NOMO-1 treated with DMSO at 0.1 percent for 48 hours (cell line): Measurements from ENCODE around the gene BOLA1.
"Not testable (repeated sequence)": the region's sequence is repeated elsewhere in the genome, so short reads cannot be mapped to it uniquely, and the experiment has no call there.

Experiments used
- DNase-seq: peaks from one replicate; lab custom pipeline; 2025; ENCODE audit not compliant: unreplicated experiment; lab: John Stamatoyannopoulos, UW

BOLA1 gene

DNA sequence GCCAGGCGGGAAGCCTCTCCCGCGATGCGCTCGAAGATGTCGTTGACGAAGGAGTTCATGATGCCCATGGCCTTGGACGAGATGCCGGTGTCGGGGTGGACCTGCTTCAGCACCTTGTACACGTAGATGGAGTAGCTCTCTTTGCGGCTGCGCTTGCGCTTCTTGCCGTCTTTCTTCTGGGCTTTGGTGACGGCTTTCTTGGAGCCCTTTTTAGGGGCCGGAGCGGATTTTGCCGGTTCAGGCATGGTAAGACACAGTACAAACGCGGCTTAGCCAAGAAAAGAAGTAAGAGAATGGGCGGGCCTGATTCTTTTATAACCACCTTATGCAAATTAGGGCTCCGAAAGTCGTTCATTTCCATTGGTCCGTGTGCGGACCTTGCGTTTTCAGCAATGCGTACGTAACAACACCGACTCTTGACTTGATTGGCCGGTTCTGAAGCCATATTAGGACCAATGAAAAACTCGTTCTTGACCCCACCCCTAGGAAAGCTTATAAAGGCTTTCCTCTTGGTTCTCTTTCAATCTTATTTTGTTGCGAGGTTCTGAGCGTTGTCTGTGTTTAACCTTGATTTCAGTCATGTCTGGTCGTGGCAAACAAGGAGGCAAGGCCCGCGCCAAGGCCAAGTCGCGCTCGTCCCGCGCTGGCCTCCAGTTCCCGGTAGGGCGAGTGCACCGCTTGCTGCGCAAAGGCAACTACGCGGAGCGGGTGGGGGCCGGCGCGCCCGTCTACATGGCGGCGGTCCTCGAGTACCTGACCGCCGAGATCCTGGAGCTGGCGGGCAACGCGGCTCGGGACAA, 12.8 kb upstream of the BOLA1 start:
- peak; percentile 97 for DNase-seq

DNA sequence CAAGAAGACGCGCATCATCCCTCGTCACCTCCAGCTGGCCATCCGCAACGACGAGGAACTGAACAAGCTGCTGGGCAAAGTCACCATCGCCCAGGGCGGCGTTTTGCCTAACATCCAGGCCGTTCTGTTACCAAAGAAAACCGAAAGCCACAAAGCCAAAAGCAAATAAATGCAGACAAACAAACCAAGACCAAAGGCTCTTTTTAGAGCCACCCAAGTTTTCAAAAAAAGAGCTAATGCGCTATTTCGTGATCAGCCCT, 12.2 kb upstream of the BOLA1 start:
- not testable (repeated sequence) for DNase-seq

DNA sequence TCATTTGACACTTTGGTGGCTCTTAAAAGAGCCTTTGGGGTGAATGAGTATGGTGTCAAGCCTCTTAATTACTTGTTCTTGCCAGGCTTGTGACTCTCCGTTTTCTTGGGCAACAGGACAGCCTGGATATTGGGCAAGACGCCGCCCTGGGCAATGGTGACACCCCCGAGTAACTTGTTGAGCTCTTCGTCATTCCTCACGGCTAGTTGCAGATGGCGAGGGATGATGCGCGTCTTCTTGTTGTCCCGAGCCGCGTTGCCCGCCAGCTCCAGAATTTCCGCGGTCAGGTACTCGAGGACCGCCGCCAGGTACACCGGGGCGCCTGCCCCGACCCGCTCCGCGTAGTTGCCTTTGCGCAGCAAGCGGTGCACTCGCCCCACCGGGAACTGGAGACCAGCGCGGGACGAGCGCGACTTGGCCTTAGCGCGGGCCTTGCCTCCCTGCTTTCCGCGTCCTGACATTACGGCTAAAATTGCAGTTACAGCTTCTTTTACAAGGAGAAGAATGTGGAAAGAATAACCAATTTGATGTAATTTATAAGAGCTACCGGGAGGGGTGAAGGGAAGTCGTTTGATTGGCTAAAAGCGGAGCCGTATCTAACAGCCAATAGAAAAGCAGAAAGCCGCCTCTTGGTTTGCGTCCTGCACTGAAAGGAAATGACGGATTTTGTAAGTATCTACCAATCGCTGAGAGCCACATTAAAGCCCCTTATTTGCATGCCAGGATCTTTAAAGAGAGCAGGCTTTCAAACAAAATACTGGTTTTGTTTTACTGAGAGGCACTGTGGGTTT, 11.7 kb upstream of the BOLA1 start:
- peak; percentile 99 for DNase-seq

DNA sequence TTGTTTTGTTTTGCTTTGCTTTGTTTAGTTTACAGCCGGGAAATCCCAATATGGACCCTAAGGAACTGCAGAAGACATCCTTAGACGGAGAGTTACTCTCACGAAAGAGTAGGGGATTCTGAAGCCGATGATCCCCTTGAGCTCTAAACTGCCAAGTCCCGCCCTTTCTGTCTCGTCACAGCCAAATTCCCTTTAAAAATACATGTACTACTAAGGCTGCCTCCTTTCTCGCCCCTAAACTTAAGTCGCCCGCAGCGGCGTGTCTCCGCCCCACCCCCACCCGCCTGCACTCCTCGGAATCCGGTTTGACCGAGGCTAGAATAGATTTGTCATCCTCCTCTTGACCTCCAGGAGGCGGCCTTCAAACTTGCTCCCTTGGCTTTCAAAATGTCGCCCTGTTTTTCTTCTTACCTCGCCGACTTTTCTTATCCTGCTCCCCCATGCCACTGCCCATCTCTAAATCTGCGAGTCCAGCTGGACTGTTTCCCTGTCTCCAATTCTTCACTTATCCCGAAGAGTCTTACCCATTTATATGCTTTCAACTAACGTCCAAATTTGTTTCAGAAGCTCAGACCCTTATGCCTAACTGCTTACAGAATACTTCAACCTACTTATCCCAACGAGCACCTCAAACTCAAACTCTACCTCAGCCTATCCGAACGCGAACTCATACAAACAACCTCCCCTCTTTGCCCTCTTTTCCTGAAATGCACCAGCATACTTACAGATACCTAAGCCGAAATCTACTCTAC, 10.9 kb upstream of the BOLA1 start:
- DNase-seq, result peak; percentile 90

DNA sequence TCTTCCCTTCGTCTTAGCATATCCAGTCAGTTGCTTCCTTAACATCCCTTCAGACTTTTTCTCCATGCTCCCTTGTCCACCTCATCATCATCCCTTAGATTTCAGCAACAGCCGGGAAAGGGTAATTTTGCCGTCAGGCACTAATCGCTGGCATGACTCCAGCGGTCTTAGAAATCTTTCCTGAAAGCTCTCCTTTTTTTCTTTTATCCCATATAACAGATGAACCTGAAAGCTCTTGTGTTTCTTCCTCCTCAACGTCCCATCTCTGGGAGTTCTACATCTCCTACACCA, 10.4 kb upstream of the BOLA1 start:
- DNase-seq, result no peak

DNA sequence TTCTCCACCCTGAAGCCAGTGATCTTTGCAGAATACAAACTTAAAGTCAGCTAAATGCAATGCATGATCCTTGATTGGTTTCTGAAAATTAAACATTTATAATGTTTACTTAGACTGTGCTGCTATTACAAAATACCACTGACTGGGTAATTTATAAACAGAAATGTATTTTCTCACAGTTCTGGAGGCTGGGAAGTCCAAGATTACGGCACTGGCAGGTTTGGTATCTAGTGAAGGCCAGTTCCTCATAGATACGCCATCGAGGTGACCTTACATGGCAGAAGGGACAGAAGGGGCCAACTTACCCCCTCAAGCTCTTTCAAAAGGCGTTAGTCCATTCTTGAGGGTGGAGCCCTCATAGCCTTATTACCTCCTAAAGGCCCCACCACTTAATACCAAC, 2.8 kb upstream of the BOLA1 start:
- no peak for DNase-seq

DNA sequence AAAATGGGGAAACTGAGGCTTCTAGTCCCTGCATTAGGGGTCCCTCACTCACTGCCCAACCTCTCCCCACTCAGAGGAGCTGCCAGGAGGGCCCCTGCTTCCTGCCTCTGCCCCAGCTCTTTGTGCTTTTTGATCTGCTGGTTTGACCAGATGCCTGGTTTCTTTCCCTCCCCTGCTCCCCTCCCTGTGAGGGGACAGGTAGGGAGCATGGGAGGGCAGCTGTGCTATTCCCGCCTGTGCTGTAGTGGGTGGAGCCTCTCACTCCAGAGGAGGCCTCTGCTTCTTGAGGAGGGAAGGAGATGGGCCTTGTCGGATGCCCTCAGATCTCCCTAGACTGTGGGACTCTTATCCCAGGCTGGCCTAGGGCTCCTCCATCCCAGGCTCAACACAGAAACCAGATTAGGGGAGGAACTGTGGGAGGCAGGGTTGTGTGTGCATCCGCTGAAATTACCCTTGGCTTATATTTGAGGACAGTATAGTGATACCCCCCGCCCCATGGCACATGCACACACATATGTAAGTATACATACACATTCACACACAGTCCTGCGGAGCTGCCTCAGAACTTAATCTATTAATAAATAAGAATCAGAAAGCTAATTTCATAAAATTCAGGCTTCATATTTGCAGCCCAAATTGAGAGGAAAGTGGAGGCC, 4.6 kb downstream of the BOLA1 start:
- DNase-seq, result no peak

DNA sequence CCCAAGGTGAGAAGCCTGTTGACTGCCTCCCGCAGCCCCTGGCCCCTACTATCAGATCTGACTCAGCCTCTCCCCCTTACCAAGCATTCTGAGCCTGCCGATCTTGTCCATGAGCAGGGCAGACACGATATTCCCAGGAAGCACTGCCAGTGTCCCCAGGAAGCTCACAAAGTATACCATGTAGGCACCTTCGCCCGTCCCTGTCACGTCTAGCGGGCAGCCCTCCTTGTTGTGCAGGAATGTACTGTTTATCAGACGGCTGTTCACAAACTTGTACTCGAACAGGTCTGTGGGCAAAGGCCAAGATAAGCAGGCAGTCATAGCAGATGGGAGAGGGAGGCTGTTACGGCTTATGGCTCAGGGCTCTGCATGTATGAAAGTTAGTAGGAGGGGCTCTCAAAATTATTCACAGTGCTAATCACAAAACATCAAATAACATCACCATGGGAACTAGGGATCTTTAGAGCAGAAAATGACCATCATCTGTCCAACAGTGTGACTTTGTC, 7.3 kb downstream of the BOLA1 start:
- no peak for DNase-seq

DNA sequence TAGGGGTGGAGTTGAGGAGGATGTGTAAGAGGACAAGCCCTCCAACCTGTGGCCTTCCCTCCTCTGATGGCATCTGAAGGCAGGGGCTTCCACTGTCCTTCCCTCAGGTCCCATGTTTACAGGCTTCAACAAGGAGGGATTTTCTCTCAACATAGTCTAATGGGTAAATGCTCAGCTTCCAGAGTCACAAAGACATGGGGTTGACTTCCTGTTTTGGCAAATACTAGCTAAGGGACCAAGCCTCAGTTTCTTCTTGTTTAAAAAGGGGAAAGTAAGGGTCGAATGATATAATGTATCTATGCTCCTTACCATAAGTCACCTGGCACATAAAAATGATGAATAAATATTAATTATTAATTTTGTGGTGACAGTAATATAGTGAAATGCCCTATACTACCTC, 15.2 kb downstream of the BOLA1 start:
- no peak for DNase-seq

DNA sequence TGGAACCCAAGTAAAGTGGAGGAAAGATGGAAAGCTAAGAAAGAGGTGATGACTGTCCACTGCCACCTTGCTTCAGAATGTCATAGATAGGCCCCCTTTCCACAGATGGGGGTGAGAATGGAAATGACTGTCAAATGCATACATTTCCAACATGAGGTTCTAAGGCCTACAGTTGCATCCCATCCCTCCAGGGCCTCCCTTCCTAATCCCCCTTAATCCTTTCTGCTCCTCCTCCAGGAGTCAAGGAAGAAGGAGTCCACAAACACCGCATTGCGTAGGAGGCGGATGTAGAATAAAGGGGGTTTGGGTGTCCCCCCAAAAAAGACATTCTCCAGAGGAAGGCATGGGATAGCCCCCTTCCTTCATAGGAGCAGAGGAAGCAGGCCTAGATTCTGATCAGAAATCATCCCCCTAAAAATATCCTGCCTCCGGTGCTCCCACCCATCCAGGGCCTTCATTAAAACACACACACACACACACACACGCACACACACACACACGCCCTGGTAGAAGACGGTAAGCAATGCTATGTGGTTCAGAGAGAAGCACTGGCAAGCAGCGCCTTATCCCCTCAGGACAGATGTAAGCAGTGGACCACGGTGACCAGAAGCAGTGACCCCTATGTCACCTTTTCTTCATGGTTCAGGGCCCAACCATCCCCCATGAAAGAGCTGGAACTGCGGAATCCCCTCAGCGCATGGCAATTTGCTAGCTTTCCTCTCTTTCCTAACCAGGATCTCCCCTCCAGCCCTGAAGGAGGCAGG, 16.2 kb downstream of the BOLA1 start:
- no peak for DNase-seq

DNA sequence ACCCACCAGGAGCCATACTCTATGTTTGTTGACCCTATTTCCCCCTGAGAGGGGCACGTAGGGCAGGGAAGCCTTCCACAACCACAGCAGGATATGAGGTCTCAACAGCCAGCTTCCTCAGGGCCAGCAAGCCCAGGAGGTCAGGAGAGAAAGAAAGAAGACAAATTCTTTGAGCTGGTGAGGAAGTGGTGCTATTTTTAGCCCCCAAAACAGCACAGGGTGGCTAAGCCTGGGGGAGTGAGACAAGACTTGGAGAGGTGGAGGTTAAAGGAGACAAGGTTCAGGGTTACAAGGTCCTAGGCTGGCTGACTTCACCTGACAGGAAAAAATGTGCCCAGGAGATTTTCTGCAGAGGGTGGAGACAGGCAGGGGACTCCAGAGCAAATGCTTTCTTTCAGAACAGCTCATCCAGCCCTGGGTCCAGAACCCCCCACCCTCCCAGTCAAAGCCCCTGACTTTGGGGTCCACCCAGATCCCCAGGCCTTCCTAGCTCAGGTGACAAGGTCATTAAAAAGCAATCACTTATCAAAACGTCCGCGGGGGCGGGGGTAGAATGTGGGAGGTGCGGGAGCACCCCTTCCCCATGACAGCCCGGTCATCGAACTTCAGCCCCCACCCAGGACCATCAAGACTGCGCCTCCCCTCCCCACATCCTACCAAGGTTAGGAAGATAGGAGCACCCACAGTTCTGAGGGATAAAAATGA, 17.0 kb downstream of the BOLA1 start:
- no peak for DNase-seq

DNA sequence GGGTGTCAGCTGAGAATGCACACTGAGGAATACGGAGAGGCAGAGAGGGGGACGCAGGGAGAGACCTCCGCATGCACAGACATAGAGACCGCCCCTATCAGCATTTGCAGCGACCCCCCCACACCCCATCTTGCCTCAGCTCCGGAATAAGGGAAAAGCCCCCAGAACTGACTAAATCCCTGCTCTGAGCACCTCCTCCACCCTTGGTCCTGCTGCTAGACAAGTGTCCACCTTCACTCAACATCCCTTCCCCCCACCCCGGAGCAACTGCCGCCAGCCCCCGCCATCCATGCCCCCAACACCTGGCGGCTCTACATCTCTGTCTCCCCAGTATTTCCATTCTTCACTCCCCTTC, 17.5 kb downstream of the BOLA1 start:
- DNase-seq, result no peak

DNA sequence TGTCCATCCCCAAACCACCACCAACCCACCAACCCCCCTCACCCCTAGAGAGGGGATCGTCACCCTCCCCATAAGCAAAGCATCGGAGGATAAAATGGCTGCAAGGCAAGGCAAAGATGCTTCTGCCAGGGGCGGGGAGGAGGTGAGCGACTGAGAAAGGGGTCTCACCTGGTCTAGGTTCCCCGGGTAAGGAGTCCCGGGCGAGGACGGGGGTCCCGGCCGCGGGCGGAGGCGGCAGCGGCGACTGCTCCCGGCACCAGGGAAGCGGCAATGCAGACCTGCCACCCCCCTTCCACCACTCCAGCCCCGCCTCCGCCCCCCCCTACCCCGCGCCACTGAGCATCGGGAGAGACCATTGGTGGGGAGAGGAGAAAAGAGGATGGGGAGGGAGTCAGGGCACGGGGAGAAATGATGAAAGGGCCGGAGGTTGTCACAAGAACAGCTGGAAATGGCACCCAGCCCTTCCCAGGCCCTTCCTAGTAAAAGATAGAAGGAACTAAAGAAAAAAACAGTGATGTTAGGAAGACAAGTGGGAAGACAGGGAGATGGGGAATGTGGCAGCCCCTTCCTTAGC, 18.3 kb downstream of the BOLA1 start, which contains the start of gene SV2A:
Gene SV2A (minus strand): TSS at position 274 of the 574 bp plus-strand sequence. CDS start 4,004 bp downstream, outside the sequence.
- DNase-seq, result no peak

DNA sequence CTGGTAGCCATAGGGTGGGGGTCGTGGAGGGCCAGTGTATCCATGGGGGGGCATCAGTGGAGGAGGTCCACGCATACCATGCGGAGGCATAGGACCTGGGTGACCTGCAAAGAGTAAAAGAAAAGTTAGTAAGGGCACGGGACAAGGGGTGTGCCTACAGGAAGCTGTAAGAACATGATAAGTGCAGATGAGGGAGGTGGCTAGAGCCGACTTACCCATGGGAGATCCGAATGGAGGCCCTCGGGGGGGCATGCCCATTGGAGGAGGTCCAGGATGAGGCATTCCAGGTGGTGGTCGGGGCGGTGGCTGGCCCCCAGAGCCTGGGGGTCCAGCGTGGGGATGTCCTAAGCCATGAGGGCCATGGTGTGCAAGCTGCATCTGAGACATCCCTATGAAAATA, 24.3 kb downstream of the BOLA1 start:
- no peak for DNase-seq

DNA sequence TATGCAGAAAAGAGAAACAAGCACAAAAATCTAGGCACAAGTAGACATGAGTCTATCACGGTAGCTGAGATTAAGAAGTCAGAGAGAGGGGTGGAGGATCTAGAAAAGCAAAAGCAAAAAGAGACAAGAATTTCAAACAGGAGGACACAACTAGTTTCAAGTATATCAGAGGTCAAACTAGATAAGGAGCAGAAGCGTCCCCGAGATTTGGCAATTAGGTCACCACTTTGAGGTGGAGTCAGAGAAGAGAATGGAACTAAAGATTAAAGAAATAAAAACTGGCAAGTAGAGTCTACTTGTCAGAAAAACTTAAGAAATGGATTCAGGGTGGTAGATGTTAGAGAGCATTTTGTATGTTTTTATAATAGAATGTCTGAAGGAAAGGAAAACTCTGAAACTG, 26.0 kb downstream of the BOLA1 start:
- no peak for DNase-seq

DNA sequence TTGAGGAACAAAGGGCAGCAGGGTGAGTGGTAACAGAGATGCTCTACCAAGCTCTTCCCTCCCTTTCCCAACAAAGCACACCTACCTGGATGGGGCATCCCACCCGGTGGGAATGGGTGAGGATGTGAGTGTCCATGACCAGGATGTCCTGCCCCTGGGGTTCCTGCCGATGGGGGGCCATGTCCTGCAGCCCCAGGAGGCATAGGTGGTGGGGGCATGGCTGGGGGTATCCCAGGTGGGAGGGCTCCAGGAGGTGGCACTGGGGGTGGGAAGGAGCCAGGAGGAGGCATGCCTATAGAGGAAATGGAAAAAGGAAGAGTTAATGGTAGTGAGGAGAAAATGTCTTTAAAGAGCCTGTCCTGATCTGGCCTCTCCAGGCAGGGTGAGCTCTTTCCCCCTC, 26.4 kb downstream of the BOLA1 start:
- DNase-seq, result no peak

DNA sequence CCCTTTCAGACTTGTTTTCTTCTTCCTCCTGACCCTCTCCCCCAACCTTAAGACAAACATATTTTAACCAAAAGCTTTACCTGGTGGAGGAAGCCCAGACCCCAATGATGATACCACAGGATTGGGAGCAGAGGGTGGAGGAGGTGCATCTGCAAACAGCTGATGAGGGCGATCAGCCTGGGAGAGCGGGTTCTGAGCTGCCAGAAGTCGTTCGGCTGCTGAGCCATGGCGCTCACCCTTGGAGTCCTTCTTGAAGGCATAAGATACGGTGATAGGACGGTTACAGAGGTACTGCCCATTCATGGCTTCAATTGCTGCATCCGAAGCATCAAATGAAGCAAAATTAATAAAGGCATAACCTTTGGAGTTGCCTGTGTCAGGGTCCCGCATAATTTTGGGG, 26.9 kb downstream of the BOLA1 start:
- DNase-seq, result no peak

DNA sequence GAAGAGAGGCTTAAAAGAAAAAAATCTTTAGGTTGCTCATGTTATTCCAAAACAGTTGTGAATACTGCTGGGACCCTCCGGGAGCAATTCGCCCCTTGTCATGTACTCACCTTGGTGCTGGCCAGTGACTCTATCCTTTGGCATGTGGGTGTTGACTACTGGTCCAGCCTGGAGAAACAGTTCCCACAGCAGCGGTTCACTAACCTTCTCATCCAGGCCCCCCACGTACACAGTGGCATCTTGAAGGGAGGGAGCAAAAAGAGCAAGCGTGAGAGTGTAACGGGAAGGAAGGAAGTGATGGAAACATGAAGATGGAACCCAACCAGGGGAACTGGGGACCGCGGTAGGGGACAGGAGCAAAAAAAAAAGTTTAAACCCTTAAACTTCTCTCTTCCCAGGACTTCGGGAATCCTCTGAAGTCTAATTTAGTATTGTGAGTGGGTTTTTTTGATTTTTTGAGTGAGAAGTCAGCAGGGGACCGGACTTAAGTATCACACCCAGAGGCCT, 27.7 kb downstream of the BOLA1 start:
- no peak for DNase-seq

DNA sequence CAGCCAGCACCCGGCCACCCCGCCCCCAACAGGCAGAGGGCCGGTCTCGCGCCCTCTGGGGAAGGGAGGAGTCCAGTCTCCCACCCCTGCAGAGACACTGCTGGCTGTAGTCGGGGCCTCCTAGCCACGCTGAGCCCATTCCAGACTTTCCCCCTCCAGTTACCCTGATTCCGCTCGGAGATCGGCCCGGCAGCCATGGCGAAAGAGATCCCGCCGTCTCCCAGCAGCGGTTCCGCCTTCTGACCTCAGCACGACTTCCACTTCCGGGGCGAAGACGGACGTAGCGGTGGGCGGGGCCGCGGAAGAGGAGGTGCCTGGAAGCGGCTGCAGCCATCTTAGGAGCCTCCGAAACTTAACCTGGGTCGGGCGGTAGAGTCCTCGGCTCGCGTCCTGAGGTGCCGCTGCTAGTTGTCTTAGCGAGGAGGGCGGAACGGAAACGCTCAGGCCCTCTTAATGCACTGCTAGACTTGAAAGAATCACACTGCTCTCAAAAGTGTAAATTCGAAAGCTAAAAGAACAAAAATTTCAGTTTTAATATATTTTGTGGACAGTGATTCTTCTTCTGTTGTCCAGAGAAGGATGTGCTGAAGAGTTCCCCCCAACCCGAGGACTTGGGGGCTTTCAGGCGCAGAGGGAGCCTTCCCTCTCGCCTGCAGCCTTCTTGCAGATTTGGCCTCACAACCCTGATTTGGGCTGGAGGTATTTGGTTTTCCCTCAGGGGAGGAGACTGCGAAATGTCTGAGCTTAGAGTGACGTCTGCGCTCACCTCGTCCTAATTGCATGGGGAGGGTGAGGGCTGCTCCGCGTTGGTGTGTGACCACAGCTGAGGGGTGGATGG, 28.4 kb downstream of the BOLA1 start, which contains the start of gene SF3B4:
Gene SF3B4 (minus strand): TSS at position 241 of the 838 bp plus-strand sequence. CDS start 44 bp downstream, at position 197.
- peak; percentile 96 for DNase-seq
